Sigmoid colon (tissue), 7 donors: ENCODE measurements around the gene RPL35. TPM values are rescaled to one million over a fixed set of nuclear protein-coding genes. Genes with fewer than 3 reads are reported as not detected.

ENCODE experiments used
- DNase-seq: peaks from one replicate; pipeline ENCODE4 v3.0.0-alpha.2; 2019
- H3K27ac ChIP-seq, 4 donors: fragments of 200-600 bp; sonication (generic); one replicate each; pipeline ENCODE4 v1.5.1; 2016 to 2019; ENCODE audit warnings: mild to moderate bottlenecking in 1 of 4
- H3K27me3 ChIP-seq, 3 donors: fragments of 200-600 bp; sonication (generic); one replicate each; pipeline ENCODE4 v1.5.1; 2019; ENCODE audit warnings: mild to moderate bottlenecking in 1 of 3
- H3K36me3 ChIP-seq, 4 donors: fragments of 200-600 bp; sonication (generic); one replicate each; pipeline ENCODE4 v1.5.1; 2016 to 2019
- H3K4me1 ChIP-seq, 4 donors: fragments of 200-600 bp; sonication (generic); one replicate each; pipeline ENCODE4 v1.5.1; 2017 to 2019
- H3K4me3 ChIP-seq, 4 donors: fragments of 200-600 bp; sonication (generic); one replicate each; pipeline ENCODE4 v1.5.1; 2017 to 2019; ENCODE audit warnings: mild to moderate bottlenecking in 2 of 4, moderate library complexity in 1 of 4
- H3K9me3 ChIP-seq, 4 donors: fragments of 200-600 bp in 3 of 4; sonication (generic) in 3 of 4; one replicate each; pipeline versions ENCODE4 v1.5.1 to v1.6.1; 2013 to 2019
- EP300 ChIP-seq, 4 donors: sonication (generic); formaldehyde crosslinking; IDR thresholded peaks; one replicate each; pipeline ENCODE4 v1.6.1; 2017; ENCODE audit warnings: antibody characterized with exemption in 4 of 4
- POLR2A ChIP-seq, 2 donors: fragments of 450-650 bp; IDR thresholded peaks; one replicate each; pipeline ENCODE4 v1.6.1; 2016; ENCODE audit warnings: antibody characterized with exemption in 2 of 2, mild to moderate bottlenecking in 2 of 2, moderate library complexity in 2 of 2
- POLR2AphosphoS5 ChIP-seq, 4 donors: sonication (generic); formaldehyde crosslinking; IDR thresholded peaks; one replicate each; pipeline ENCODE4 v1.6.1; 2017; ENCODE audit warnings: antibody characterized with exemption in 4 of 4
- WGBS, 2 donors: extraction: QIAGEN DNeasy Blood & Tissue Kit; methylation state at CpG; one replicate each; pipeline ENCODE4 v1.1.7; 2013; 5-methylcytosine and 5-hydroxymethylcytosine counted together
- intact Hi-C: fragments of 100-400 bp; cut with DNase I; formaldehyde crosslinking; loops from one replicate; pipeline ENCODE4 v1.15.1; 2023
- polyA plus RNA-seq, 3 donors: library from polyadenylated mRNA; stranded (reverse); fragments of 200-250 nt; gene quantifications; one replicate each; pipeline ENCODE4 v1.2.3, GENCODE V29; 2013
- total RNA-seq, 4 donors: library from RNA; depleted of rRNA; stranded (reverse); fragments of >200 nt; gene quantifications; one replicate each; pipeline ENCODE4 v1.1.0, GENCODE V29; 2016
- TF ChIP-seq, protein P1 (sequence below), 4 experiments: fragments of 450-650 bp in 3 of 4; fragments of 200-600 bp in 1 of 4; IDR thresholded peaks; one replicate each; pipeline ENCODE4 v1.5.1; 2016 to 2019; ENCODE audit warnings: antibody characterized with exemption in 4 of 4, mild to moderate bottlenecking in 3 of 4, moderate library complexity in 2 of 4
- donor health status: healthy with polysubstance abuse.
- donor health status: Bipolar disorder and iron deficiency.
- donor health status: healthy.

Gene RPL35
- total and polyA plus RNA-seq, 7 donors: 1,773 to 4,971 (median 3,683) TPM

DNA sequence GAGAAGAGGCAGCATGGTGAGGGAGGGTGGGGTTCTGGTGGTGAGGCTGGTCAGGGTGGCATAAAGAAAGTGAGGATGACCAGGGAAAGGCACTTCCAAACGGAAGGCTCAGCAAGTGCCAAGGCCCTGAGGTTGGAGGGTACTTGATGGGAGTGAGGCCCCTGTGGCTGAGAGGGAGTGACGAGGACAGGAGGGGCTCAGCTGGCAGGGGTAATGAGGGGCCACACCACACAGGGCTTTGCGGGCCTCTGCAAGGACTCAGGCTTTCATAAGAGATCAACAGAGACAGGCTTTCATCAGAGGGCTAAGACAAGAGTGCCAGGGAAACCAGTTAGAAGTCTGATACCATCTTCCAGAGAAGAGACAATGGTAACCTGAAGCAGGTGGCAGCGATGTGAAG is 23.8 kb upstream of the RPL35 start:
- TF ChIP-seq EP300 (IDR thresholded peaks at IDR 0.05) (no peak), POLR2A (IDR thresholded peaks at IDR 0.05) (no peak), POLR2AphosphoS5 (IDR thresholded peaks at IDR 0.05) (no peak)
- TF ChIP-seq, protein P1, sequence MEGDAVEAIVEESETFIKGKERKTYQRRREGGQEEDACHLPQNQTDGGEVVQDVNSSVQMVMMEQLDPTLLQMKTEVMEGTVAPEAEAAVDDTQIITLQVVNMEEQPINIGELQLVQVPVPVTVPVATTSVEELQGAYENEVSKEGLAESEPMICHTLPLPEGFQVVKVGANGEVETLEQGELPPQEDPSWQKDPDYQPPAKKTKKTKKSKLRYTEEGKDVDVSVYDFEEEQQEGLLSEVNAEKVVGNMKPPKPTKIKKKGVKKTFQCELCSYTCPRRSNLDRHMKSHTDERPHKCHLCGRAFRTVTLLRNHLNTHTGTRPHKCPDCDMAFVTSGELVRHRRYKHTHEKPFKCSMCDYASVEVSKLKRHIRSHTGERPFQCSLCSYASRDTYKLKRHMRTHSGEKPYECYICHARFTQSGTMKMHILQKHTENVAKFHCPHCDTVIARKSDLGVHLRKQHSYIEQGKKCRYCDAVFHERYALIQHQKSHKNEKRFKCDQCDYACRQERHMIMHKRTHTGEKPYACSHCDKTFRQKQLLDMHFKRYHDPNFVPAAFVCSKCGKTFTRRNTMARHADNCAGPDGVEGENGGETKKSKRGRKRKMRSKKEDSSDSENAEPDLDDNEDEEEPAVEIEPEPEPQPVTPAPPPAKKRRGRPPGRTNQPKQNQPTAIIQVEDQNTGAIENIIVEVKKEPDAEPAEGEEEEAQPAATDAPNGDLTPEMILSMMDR (IDR thresholded peaks at IDR 0.05): no peak
- Histone ChIP-seq H3K4me3 (no peak overlapping the region), H3K27me3 (no peaks in the 10 kb centered on the region), H3K9me3 (no peaks in the 10 kb centered on the region), H3K36me3 (peaks cover 18 to 87% (median 62%) of the 10 kb centered on the region in 4 donors), H3K27ac (no peak overlapping the region), H3K4me1 (no peaks in the 10 kb centered on the region)
- 94 to 95% methylated on average over 4 of the region's 4 CpGs for WGBS, 2 donors
- no peak for DNase-seq
- intact Hi-C loops: no loop called here

DNA sequence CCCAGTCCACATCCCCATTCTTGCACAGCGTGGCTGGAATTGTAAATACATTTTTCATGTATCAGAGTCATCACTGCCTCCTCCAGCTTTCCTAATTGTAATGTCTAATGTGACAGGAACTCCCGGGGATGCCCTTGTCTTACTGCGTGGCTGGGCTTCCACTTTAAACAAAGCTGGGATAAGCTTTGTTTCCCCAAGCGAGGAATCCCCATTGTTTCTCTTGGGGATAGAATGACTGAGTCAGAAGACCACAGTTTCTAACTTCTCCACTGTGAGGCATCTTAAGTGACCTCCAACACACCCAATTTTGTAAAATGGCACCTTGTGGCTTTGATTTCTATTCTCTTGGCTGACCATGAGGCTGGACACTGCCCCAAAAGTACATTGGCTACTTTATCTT is 22.6 kb upstream of the RPL35 start:
- H3K27me3 ChIP-seq: no peaks in the 10 kb centered on the region
- no peaks in the 10 kb centered on the region for H3K4me1 ChIP-seq
- H3K36me3 ChIP-seq: peaks cover 14 to 87% (median 65%) of the 10 kb centered on the region in 4 donors
- intact Hi-C loops: no loop called here
- no peak overlapping the region for H3K27ac ChIP-seq
- H3K4me3 ChIP-seq: no peak overlapping the region
- WGBS, 2 donors: 89 to 94% methylated on average over 4 of the region's 4 CpGs
- no peaks in the 10 kb centered on the region for H3K9me3 ChIP-seq
- DNase-seq: no peak
- TF ChIP-seq POLR2AphosphoS5 (IDR thresholded peaks at IDR 0.05): no peak
- no peak for TF ChIP-seq POLR2A (IDR thresholded peaks at IDR 0.05)
- TF ChIP-seq EP300 (IDR thresholded peaks at IDR 0.05): no peak
- TF ChIP-seq, protein P1 (IDR thresholded peaks at IDR 0.05): no peak

- no peak for DNase-seq
Observed at GRCh38 chr9:124882231-124882630, 20.5 kb upstream of the RPL35 start.

DNA sequence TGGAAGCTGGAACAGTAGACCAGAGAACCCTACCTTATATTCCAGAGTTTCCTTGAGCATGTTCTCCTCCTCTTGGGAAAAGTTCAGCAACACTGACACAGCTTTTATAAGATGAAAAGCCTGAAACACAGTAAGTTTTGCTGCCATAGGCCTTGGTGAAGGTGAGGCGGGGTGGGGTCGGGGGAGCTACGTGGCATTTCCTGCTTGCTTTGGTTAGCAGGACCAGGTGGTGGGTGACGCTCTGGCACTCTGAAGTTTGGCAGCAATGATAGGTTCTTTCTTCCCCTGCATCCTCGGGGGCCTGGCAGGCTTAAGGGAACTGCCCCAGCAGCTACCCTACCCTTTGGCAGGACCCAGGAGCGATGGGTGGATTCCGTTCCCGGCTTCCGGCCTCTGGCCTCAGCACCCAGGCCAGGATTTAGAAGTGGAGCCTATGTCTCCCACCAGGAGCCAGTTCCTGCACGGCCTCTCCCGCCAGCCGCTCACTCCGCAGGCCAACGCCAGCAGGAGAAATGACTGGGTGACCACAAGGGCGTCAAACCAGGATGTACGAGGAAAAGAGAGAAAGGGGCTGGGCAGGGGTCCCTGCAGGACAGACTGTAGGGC is 19.5 kb upstream of the RPL35 start:
- intact Hi-C loops: no loop called here
- Histone ChIP-seq H3K4me1 (no peaks in the 10 kb centered on the region), H3K27ac (no peak overlapping the region), H3K36me3 (peaks cover 4 to 87% (median 41%) of the 10 kb centered on the region in 4 donors), H3K27me3 (no peaks in the 10 kb centered on the region), H3K9me3 (no peaks in the 10 kb centered on the region), H3K4me3 (no peak overlapping the region)
- DNase-seq: no peak
- 94 to 95% methylated on average over 16 of the region's 16 CpGs for WGBS, 2 donors
- TF ChIP-seq POLR2AphosphoS5 (IDR thresholded peaks at IDR 0.05) (no peak), POLR2A (IDR thresholded peaks at IDR 0.05) (no peak), EP300 (IDR thresholded peaks at IDR 0.05) (no peak)
- TF ChIP-seq, protein P1 (IDR thresholded peaks at IDR 0.05): no peak

More at GRCh38 chr9:124882231-124882630, 20.5 kb upstream of the RPL35 start:
- 80 to 85% methylated on average over 13 of the region's 13 CpGs for WGBS, 2 donors
- Histone ChIP-seq H3K9me3 (no peaks in the 10 kb centered on the region), H3K4me1 (no peaks in the 10 kb centered on the region), H3K27ac (no peak overlapping the region), H3K36me3 (peaks cover 0 to 87% (median 46%) of the 10 kb centered on the region in 4 donors), H3K4me3 (no peak overlapping the region), H3K27me3 (no peaks in the 10 kb centered on the region)
- no peak for TF ChIP-seq POLR2AphosphoS5 (IDR thresholded peaks at IDR 0.05)
- TF ChIP-seq POLR2A (IDR thresholded peaks at IDR 0.05): no peak
- TF ChIP-seq, protein P1 (IDR thresholded peaks at IDR 0.05): no peak
- TF ChIP-seq EP300 (IDR thresholded peaks at IDR 0.05): no peak
- intact Hi-C loops: no loop called here

GRCh38 chr9:124880501-124880900 is 18.7 kb upstream of the RPL35 start:
- no peak overlapping the region for H3K27ac ChIP-seq
- no peak for DNase-seq
- TF ChIP-seq POLR2A (IDR thresholded peaks at IDR 0.05) (no peak), EP300 (IDR thresholded peaks at IDR 0.05) (no peak), POLR2AphosphoS5 (IDR thresholded peaks at IDR 0.05) (no peak)
- TF ChIP-seq, protein P1 (IDR thresholded peaks at IDR 0.05): no peak
- H3K4me3 ChIP-seq: no peak overlapping the region
- 72 to 80% methylated on average over 9 of the region's 9 CpGs for WGBS, 2 donors
- no peaks in the 10 kb centered on the region for H3K4me1 ChIP-seq
- H3K27me3 ChIP-seq: no peaks in the 10 kb centered on the region
- intact Hi-C loops: no loop called here
- peaks cover 9 to 87% (median 42%) of the 10 kb centered on the region in 4 donors for H3K36me3 ChIP-seq
- no peaks in the 10 kb centered on the region for H3K9me3 ChIP-seq
